BJ (cell line): Measurements from ENCODE around the gene ANKRD13B. TPM values are rescaled to one million over a fixed set of nuclear protein-coding genes. Genes with fewer than 3 reads are reported as not detected.
A peak's percentile ranks its signal among the peaks of the same experiment; 100 is the strongest.

Experiments
- CTCF ChIA-PET: fragments of 350-600 bp; formaldehyde crosslinking; extraction: SDS; loops from one replicate; lab custom pipeline; 2021; ENCODE audit warnings: antibody characterized with exemption, inconsistent platforms; lab: Yijun Ruan, JAX
- POLR2A ChIA-PET: fragments of 300-600 bp; sonication (Branson Sonifier 250); formaldehyde crosslinking; extraction: SDS; loops from one replicate; lab custom pipeline; 2021; ENCODE audit warnings: antibody characterized with exemption; lab: Charles Lee
- DNase-seq: peaks from one replicate; pipeline ENCODE4 v3.0.0-alpha.2; 2011; ENCODE audit warnings: low read depth
- H3K27me3 ChIP-seq: 2 replicates; pipeline ENCODE4 v1.6.0; 2011; ENCODE audit warnings: low read length; ENCODE audit not compliant: control insufficient read depth, insufficient read depth
- H3K36me3 ChIP-seq: 2 replicates; pipeline ENCODE4 v1.5.1; 2011; ENCODE audit warnings: low read length; ENCODE audit not compliant: control insufficient read depth, insufficient read depth
- H3K4me3 ChIP-seq: 2 replicates; pipeline ENCODE4 v1.5.1; 2011; ENCODE audit warnings: low read depth, mild to moderate bottlenecking, control low read depth, low read length
- polyA plus RNA-seq: library from polyadenylated mRNA; depleted of rRNA; stranded (reverse); fragments of >200 nt; gene quantifications from 2 replicates; pipeline ENCODE4 v1.2.3, GENCODE V29; 2011
- TF ChIP-seq, protein P1 (sequence below): IDR thresholded peaks from 2 replicates; pipeline ENCODE4 v1.5.1; 2011; ENCODE audit warnings: low read depth, mild to moderate bottlenecking, control low read depth, inconsistent platforms, low read length, moderate library complexity; ENCODE audit not compliant: insufficient read depth

The ANKRD13B gene
- polyA plus RNA-seq, 1 experiment = 3.1 TPM

DNA sequence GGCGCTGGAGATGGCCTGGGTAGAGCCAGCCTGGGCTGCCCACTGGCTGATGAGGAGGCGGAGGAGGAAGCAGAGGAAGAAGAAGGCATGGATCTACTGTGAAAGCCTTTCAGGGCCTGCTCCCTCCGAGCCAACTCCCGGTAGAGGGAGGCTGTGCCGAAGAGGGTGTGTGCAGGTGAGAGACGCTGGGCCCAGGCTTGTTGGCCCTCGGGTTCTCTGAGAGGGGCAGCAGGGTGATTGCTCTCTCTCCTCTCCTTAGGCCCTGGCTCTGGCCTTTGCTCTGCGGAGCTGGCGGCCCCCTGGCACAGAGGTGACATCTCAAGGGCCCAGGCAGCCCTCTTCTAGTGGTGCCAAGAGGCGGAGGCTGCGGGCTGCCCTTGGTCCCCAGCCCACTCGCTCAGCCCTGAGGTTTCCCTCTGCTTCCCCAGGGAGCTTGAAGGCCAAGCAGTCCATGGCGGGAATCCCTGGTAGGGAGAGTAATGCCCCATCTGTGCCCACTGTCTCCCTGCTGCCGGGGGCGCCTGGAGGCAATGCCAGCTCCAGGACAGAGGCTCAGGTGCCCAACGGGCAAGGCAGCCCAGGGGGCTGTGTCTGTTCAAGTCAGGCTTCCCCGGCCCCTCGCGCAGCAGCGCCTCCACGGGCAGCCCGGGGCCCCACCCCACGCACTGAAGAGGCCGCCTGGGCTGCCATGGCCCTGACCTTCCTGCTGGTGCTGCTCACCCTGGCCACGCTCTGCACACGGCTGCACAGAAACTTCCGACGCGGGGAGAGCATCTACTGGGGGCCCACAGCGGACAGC is 20.9 kb upstream of the ANKRD13B start:
- DNase-seq = no peak
- Histone ChIP-seq H3K27me3 (no peaks in the 10 kb centered on the region), H3K4me3 (peak overlapping the region; percentile 23), H3K36me3 (peaks cover 19% of the 10 kb centered on the region)
- ChIA-PET POLR2A (no interaction called here), CTCF (interaction anchor here (0.8 to 6.7 kb wide), 24 partner anchors 7 to 359 kb away, joined by 3 to 59 read pairs (median 4); partner anchors contain the start of gene CORO6)
- TF ChIP-seq, protein P1, sequence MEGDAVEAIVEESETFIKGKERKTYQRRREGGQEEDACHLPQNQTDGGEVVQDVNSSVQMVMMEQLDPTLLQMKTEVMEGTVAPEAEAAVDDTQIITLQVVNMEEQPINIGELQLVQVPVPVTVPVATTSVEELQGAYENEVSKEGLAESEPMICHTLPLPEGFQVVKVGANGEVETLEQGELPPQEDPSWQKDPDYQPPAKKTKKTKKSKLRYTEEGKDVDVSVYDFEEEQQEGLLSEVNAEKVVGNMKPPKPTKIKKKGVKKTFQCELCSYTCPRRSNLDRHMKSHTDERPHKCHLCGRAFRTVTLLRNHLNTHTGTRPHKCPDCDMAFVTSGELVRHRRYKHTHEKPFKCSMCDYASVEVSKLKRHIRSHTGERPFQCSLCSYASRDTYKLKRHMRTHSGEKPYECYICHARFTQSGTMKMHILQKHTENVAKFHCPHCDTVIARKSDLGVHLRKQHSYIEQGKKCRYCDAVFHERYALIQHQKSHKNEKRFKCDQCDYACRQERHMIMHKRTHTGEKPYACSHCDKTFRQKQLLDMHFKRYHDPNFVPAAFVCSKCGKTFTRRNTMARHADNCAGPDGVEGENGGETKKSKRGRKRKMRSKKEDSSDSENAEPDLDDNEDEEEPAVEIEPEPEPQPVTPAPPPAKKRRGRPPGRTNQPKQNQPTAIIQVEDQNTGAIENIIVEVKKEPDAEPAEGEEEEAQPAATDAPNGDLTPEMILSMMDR = peak; percentile 9; the same call in 1 of the 2 replicates

DNA sequence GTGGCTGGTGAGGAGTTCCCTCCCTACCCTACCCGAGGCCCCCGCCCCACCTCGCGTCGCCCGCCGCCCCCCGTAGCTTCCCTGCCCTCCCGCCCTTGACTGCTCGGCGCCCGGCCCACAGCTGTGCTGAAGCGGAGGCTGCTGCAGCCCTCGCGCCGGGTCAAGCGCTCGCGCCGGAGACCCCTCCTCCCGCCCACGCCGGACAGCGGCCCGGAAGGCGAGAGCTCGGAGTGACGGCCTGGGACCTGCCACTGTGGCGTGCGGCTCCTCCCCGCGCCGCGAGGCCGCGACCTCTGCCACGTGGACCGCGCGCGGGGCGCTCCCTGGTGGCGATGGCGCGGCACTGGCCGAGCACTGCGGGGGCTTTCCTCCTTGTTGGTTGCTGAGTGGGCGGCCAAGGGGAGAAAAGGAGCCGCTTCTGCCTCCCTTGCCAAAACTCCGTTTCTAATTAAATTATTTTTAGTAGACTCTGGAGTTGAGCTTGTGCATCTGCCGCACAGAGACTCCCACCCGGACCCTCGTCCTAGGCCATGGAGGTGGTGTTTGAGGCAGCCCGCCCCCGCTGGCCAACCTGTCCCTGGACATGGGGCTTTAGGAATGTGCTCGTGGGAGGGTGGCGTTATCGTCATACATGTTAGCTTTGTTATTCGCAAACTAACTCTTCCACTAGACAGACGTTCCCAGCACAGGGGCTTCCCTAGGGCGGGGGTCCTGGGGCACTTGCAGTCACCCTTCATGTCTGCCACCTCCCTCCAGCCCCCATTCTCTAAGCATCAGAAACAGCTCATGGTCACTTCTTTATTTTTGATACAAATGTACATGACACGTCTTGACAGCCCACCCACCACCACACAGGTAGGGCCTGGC is 20.0 kb upstream of the ANKRD13B start:
- Histone ChIP-seq H3K27me3 (no peaks in the 10 kb centered on the region), H3K36me3 (peaks cover 23% of the 10 kb centered on the region), H3K4me3 (peak overlapping the region; percentile 23)
- DNase-seq = no peak
- ChIA-PET CTCF (interaction anchor here (0.8 to 6.7 kb wide), 26 partner anchors 8 to 521 kb away, joined by 3 to 59 read pairs (median 4); partner anchors contain the start of gene CORO6), POLR2A (no interaction called here)
- TF ChIP-seq, protein P1 = peak; percentile 65

DNA sequence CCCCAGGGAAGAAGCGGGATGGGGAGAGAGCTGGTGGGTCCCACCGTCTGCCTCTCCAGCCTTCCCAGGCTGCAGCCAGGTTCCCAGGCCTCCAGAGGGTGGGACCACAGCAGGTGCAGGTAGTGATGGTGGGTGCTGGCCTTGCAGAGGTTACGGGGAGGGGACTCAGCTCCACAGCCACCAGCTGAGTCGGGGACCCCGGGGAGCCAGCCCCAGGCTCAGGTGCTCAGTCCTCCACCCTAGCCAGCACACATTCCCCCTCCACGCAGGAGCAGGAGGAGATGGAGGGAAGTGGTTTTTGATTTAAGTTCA is 19.4 kb upstream of the ANKRD13B start:
- ChIA-PET CTCF (interaction anchor here (1.0 to 6.7 kb wide), 18 partner anchors 9 to 520 kb away, joined by 3 to 59 read pairs (median 6); no protein-coding TSS in a partner anchor), POLR2A (no interaction called here)
- DNase-seq = no peak
- no peaks in the 10 kb centered on the region for H3K27me3 ChIP-seq
- H3K4me3 ChIP-seq = no peak overlapping the region
- peaks cover 25% of the 10 kb centered on the region for H3K36me3 ChIP-seq
- TF ChIP-seq, protein P1 = no peak

DNA sequence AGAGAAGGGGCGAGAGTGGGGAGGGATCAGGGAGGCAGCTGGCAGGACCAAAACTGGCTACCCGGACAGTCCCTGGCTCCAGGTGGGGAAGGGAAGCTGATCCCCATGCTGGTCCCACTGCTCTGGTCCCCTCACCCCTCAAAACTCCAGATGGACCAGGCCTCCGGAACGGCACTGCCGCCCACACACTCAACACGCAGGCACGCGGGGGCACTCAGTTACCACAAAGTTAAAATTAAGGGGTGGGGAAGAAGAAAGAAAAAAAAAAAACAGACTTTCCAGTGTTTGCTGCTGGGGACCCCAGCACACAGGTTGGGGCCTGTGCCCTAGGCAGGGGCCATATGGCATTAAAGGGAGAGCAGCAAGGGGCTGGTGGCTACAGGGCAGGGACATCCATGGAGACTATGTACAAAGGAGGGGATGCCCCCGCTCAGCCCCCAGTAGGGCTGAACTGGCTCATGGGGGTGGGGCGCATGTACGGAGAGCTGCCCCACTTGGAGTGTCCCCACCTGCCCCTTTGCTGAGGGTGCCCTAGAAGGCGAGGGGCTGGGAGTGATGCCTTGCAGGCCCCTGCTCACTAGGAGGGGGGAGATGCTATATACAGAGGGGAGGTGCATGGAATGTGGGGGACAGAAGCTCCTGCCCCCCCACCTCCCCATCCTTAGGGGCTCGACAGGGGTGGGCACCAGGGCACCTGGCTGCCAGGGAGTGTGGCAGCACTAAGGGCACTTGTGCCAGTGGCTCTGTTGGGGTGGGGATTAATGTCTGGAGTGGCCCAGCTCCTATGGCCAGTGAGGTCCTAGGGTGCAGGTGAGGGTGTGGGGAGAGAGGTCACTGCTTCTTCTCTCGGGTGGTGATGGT is 18.8 kb upstream of the ANKRD13B start:
- CTCF ChIA-PET = interaction anchor here (0.7 to 6.7 kb wide), 13 partner anchors 8 to 519 kb away, joined by 3 to 59 read pairs (median 8); no protein-coding TSS in a partner anchor
- H3K27me3 ChIP-seq = no peaks in the 10 kb centered on the region
- H3K36me3 ChIP-seq = peaks cover 26% of the 10 kb centered on the region
- POLR2A ChIA-PET = no interaction called here
- H3K4me3 ChIP-seq = no peak overlapping the region
- DNase-seq = no peak
- TF ChIP-seq, protein P1 = no peak
